Upper lobe of left lung (tissue), 6 donors: ENCODE results near the gene MYL6. TPM values are rescaled to one million over a fixed set of nuclear protein-coding genes. Genes with fewer than 3 reads are reported as not detected.

Experiments used
- ATAC-seq, 2 donors: fragments of 200-7000 bp; cut with Tn5 transposase; one replicate each; pipeline ENCODE4 v1.9.1; 2022; ENCODE audit warnings: mild to moderate bottlenecking in 2 of 2, moderate library complexity in 2 of 2; ENCODE audit not compliant: low FRiP score in 2 of 2
- DNase-seq, 2 donors: peaks; one replicate each; pipeline ENCODE4 v3.0.0-alpha.2; 2019 to 2020
- H3K27ac ChIP-seq, 4 donors: fragments of 200-600 bp; sonication (generic); one replicate each; pipeline ENCODE4 v1.5.1; 2016 to 2019
- H3K27me3 ChIP-seq, 4 donors: fragments of 200-600 bp; sonication (generic); one replicate each; pipeline ENCODE4 v1.5.1; 2017 to 2019
- H3K36me3 ChIP-seq, 4 donors: fragments of 200-600 bp; sonication (generic); one replicate each; pipeline ENCODE4 v1.5.1; 2016 to 2019
- H3K4me1 ChIP-seq, 4 donors: fragments of 200-600 bp; sonication (generic); one replicate each; pipeline ENCODE4 v1.5.1; 2018 to 2019
- H3K4me3 ChIP-seq, 4 donors: fragments of 200-600 bp; sonication (generic); one replicate each; pipeline ENCODE4 v1.5.1; 2017 to 2019; ENCODE audit warnings: mild to moderate bottlenecking in 2 of 4, moderate library complexity in 1 of 4
- H3K9me3 ChIP-seq, 4 donors: fragments of 200-600 bp; sonication (generic); one replicate each; pipeline ENCODE4 v1.5.1; 2018 to 2019
- CTCF ChIP-seq, 6 experiments: fragments of 450-650 bp in 4 of 6; fragments of 200-600 bp in 2 of 6; sonication (generic) in 2 of 6; IDR thresholded peaks; one replicate each; pipeline ENCODE4 v1.5.1; 2016 to 2019; ENCODE audit warnings: antibody characterized with exemption in 6 of 6
- EP300 ChIP-seq, 4 donors: sonication (generic); formaldehyde crosslinking; IDR thresholded peaks; one replicate each; pipeline ENCODE4 v1.5.1; 2017; ENCODE audit warnings: antibody characterized with exemption in 4 of 4, control low read depth in 2 of 4
- POLR2A ChIP-seq, 4 donors: fragments of 450-650 bp; IDR thresholded peaks; one replicate each; pipeline ENCODE4 v1.5.1; 2016 to 2017; ENCODE audit warnings: antibody characterized with exemption in 4 of 4, mild to moderate bottlenecking in 2 of 4
- POLR2AphosphoS5 ChIP-seq, 2 donors: sonication (generic); formaldehyde crosslinking; IDR thresholded peaks; one replicate each; pipeline ENCODE4 v1.5.1; 2017; ENCODE audit warnings: antibody characterized with exemption in 2 of 2
- whole genome bisulfite sequencing, 2 donors: methylation state at CpG; one replicate each; pipeline ENCODE4 v1.1.5; 2017 to 2018; 5-methylcytosine and 5-hydroxymethylcytosine counted together
- total RNA-seq, 6 donors: library from RNA; depleted of rRNA in 4 of 6; stranded (reverse); fragments of >200 nt in 4 of 6; gene quantifications; one replicate each; pipeline versions ENCODE4 v1.1.0 to v1.2.1, GENCODE V29; 2016 to 2021
- donor health status: DM: no; HTN: no; CAD: no; lungs with moderate emphysema.
- donor health status: DM: no; HTN: yes; CAD: no; lungs with severe emphysema.

The MYL6 gene
- total RNA-seq, 6 donors from 2014 or later, result 665 to 1,935 (median 1,528) TPM

- WGBS, 2 donors, result 0% methylated on average over 2 of the region's 2 CpGs
- peaks cover 16 to 35% (median 29%) of the 10 kb centered on the region in 4 donors for H3K4me1 ChIP-seq
- no peaks in the 10 kb centered on the region for H3K9me3 ChIP-seq
- H3K36me3 ChIP-seq, result peaks cover 9 to 27% (median 14%) of the 10 kb centered on the region in 4 donors
- peak in 1 of 2 donors; percentile 38 for TF ChIP-seq POLR2AphosphoS5 (IDR thresholded peaks at IDR 0.05)
- peak; percentile 70 to 88 (median 80) for TF ChIP-seq CTCF (IDR thresholded peaks at IDR 0.05)
- no peak for TF ChIP-seq POLR2A (IDR thresholded peaks at IDR 0.05)
- peak in 1 of 2 donors; percentile 84 for DNase-seq
- H3K27ac ChIP-seq, result peak overlapping the region; percentile 12 to 95 (median 88)
- peak overlapping the region in 3 of 4 donors; percentile 68 to 86 (median 75) for H3K4me3 ChIP-seq
- peak; percentile 63 to 85 for ATAC-seq
- H3K27me3 ChIP-seq, result no peaks in the 10 kb centered on the region
Measured at GRCh38 chr12:56119361-56119796, 38.8 kb upstream of the MYL6 start.

GRCh38 chr12:56120158-56120846 is 37.9 kb upstream of the MYL6 start:
- 93 to 95% methylated on average over 16 to 17 of the region's 17 CpGs for WGBS, 2 donors
- Histone ChIP-seq H3K4me1 (peaks cover 24 to 42% (median 30%) of the 10 kb centered on the region in 4 donors), H3K4me3 (no peak overlapping the region), H3K27ac (peak overlapping the region in 3 of 4 donors; percentile 76 to 95 (median 91)), H3K27me3 (no peaks in the 10 kb centered on the region), H3K9me3 (no peaks in the 10 kb centered on the region), H3K36me3 (peaks cover 9 to 27% (median 14%) of the 10 kb centered on the region in 4 donors)
- TF ChIP-seq POLR2A (IDR thresholded peaks at IDR 0.05) (no peak), EP300 (IDR thresholded peaks at IDR 0.05) (no peak)
- ATAC-seq (no peak), DNase-seq (no peak)

GRCh38 chr12:56121204-56121870 is 36.8 kb upstream of the MYL6 start:
- Histone ChIP-seq H3K4me1 (peaks cover 31 to 48% (median 36%) of the 10 kb centered on the region in 4 donors), H3K4me3 (no peak overlapping the region), H3K27ac (no peak overlapping the region), H3K27me3 (no peaks in the 10 kb centered on the region), H3K9me3 (no peaks in the 10 kb centered on the region), H3K36me3 (peaks cover 9 to 27% (median 14%) of the 10 kb centered on the region in 4 donors)
- TF ChIP-seq POLR2AphosphoS5 (IDR thresholded peaks at IDR 0.05), result no peak
- TF ChIP-seq EP300 (IDR thresholded peaks at IDR 0.05), result no peak
- 91 to 96% methylated on average over 7 to 11 of the region's 11 CpGs for WGBS, 2 donors
- DNase-seq (no peak), ATAC-seq (no peak)

DNA sequence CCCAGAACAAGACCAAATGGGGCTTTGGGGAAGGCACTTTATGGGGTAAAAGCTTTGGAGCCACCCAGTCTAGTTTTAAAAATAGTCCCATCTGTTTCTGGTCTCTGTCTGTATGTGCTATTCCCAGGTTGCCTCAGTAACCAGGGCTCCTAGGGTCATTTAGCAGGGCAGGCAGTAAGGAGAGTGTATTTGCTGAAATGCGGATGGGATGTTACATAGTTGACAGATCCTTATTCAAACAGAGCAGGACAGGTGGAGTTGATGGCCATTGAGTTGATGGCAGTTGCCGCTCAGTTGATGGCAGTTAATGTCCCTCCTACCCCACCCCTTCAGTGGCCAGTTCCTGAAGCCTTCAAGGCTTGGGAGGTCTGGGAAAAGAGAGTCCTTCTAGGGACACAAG is 35.5 kb upstream of the MYL6 start:
- Histone ChIP-seq H3K27ac (no peak overlapping the region), H3K27me3 (no peaks in the 10 kb centered on the region), H3K36me3 (peaks cover 9 to 27% (median 14%) of the 10 kb centered on the region in 4 donors), H3K4me1 (peaks cover 43 to 58% (median 48%) of the 10 kb centered on the region in 4 donors), H3K9me3 (no peaks in the 10 kb centered on the region), H3K4me3 (no peak overlapping the region)
- WGBS, 2 donors, result 89 to 100% methylated on average over 2 of the region's 2 CpGs
- ATAC-seq (no peak), DNase-seq (no peak)
- TF ChIP-seq POLR2AphosphoS5 (IDR thresholded peaks at IDR 0.05) (no peak), POLR2A (IDR thresholded peaks at IDR 0.05) (no peak), CTCF (IDR thresholded peaks at IDR 0.05) (no peak), EP300 (IDR thresholded peaks at IDR 0.05) (no peak)

GRCh38 chr12:56124133-56124532 is 34.0 kb upstream of the MYL6 start:
- ATAC-seq (no peak), DNase-seq (no peak)
- H3K27ac ChIP-seq, result peak overlapping the region in 2 of 4 donors; percentile 24 to 67
- H3K36me3 ChIP-seq, result peaks cover 9 to 24% (median 14%) of the 10 kb centered on the region in 4 donors
- no peaks in the 10 kb centered on the region for H3K9me3 ChIP-seq
- no peak for TF ChIP-seq EP300 (IDR thresholded peaks at IDR 0.05)
- TF ChIP-seq POLR2AphosphoS5 (IDR thresholded peaks at IDR 0.05), result no peak
- no peak for TF ChIP-seq POLR2A (IDR thresholded peaks at IDR 0.05)
- no peak for TF ChIP-seq CTCF (IDR thresholded peaks at IDR 0.05)
- WGBS, 2 donors, result 69 to 76% methylated on average over 4 of the region's 4 CpGs
- no peaks in the 10 kb centered on the region for H3K27me3 ChIP-seq
- no peak overlapping the region for H3K4me3 ChIP-seq
- H3K4me1 ChIP-seq, result peaks cover 34 to 50% (median 44%) of the 10 kb centered on the region in 4 donors
